Lower leg skin (tissue), 4 donors: ENCODE measurements around the gene ZSWIM3. TPM values are rescaled to one million over a fixed set of nuclear protein-coding genes. Genes with fewer than 3 reads are reported as not detected.

Experiments
- DNase-seq, 2 donors: peaks; one replicate each; pipeline ENCODE4 v3.0.0-alpha.2; 2019; ENCODE audit warnings: low spot score in 2 of 2
- H3K4me3 ChIP-seq: fragments of 200-600 bp; sonication (generic); 2 replicates; pipeline ENCODE4 v1.5.1; 2017; ENCODE audit warnings: mild to moderate bottlenecking, low read depth; ENCODE audit not compliant: poor library complexity, severe bottlenecking
- CTCF ChIP-seq, 3 donors: fragments of 450-650 bp; IDR thresholded peaks; one replicate each; pipeline ENCODE4 v1.5.1; 2016; ENCODE audit warnings: antibody characterized with exemption in 3 of 3, mild to moderate bottlenecking in 3 of 3, moderate library complexity in 2 of 3
- POLR2A ChIP-seq, 2 donors: fragments of 450-650 bp; IDR thresholded peaks; one replicate each; pipeline ENCODE4 v1.6.1; 2016 to 2017; ENCODE audit warnings: antibody characterized with exemption in 2 of 2, mild to moderate bottlenecking in 1 of 2, moderate library complexity in 1 of 2
- WGBS, 2 donors: methylation state at CpG; one replicate each; pipeline ENCODE4 v1.1.5; 2018; 5-methylcytosine and 5-hydroxymethylcytosine counted together
- intact Hi-C: fragments of 100-400 bp; cut with DNase I; formaldehyde crosslinking; loops from one replicate; pipeline ENCODE4 v1.15.0; 2023; ENCODE audit warnings: low total_unique reads
- total RNA-seq, 4 donors: library from RNA; depleted of rRNA; stranded (reverse); fragments of >200 nt; gene quantifications; one replicate each; pipeline ENCODE4 v1.1.0, GENCODE V29; 2016

The ZSWIM3 gene
- total RNA-seq, 4 donors from 2014 or later: 3.7 to 4.6 (median 4.0) TPM

GRCh38 chr20:45834797-45835161, 22.6 kb upstream of the ZSWIM3 start:
- 49 to 68% methylated on average over 11 to 14 of the region's 14 CpGs for WGBS, 2 donors
- DNase-seq: no peak
- intact Hi-C loops: no loop called here
- TF ChIP-seq CTCF (IDR thresholded peaks at IDR 0.05): no peak
- TF ChIP-seq POLR2A (IDR thresholded peaks at IDR 0.05): no peak
- H3K4me3 ChIP-seq: peak overlapping the region; percentile 87

- intact Hi-C loops: no loop called here
- no peak for DNase-seq
- TF ChIP-seq POLR2A (IDR thresholded peaks at IDR 0.05) (no peak), CTCF (IDR thresholded peaks at IDR 0.05) (no peak)
- 33 to 37% methylated on average over 3 of the region's 3 CpGs for WGBS, 2 donors
- no peak overlapping the region for H3K4me3 ChIP-seq
Observed at GRCh38 chr20:45835329-45835765, 22.1 kb upstream of the ZSWIM3 start.

GRCh38 chr20:45835825-45836224, 21.6 kb upstream of the ZSWIM3 start:
- peak; percentile 86 to 95 for DNase-seq
- H3K4me3 ChIP-seq: no peak overlapping the region
- 43 to 45% methylated on average over 5 of the region's 5 CpGs for WGBS, 2 donors
- intact Hi-C loops: no loop called here
- TF ChIP-seq CTCF (IDR thresholded peaks at IDR 0.05): no peak
- no peak for TF ChIP-seq POLR2A (IDR thresholded peaks at IDR 0.05)

DNA sequence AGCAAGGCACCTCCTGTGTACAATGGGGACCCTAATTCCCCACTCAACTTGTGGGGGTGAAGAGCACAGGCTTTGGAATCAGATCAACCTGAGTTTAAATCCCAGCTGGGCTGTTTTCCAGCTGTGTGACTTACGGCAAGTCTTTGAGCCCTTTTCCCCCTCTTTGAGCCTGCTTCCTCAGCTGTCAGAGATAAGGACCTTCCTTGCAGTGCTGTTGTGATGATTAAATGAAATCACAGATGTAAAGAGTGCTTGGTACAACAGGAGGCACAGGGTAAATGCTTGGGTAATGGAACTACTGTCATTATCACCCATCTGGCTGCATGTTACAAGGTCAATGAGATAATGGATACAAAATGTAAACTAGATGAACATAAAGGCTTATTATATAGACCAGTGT, 20.6 kb upstream of the ZSWIM3 start:
- 41 to 45% methylated on average over 1 of the region's 1 CpG for WGBS, 2 donors
- TF ChIP-seq CTCF (IDR thresholded peaks at IDR 0.05) (no peak), POLR2A (IDR thresholded peaks at IDR 0.05) (no peak)
- DNase-seq: no peak
- H3K4me3 ChIP-seq: no peak overlapping the region
- intact Hi-C loops: no loop called here

GRCh38 chr20:45840700-45841198, 16.7 kb upstream of the ZSWIM3 start:
- intact Hi-C loops: no loop called here
- no peak for DNase-seq
- H3K4me3 ChIP-seq: no peak overlapping the region
- TF ChIP-seq CTCF (IDR thresholded peaks at IDR 0.05) (no peak), POLR2A (IDR thresholded peaks at IDR 0.05) (no peak)
- 86 to 91% methylated on average over 17 to 19 of the region's 25 CpGs for WGBS, 2 donors
